Activated CD4-positive, alpha-beta T cell treated with anti-CD3 and anti-CD28 coated beads for 36 hours (primary cell): ENCODE data around the gene TMEM178B. TPM values are rescaled to one million over a fixed set of nuclear protein-coding genes. Genes with fewer than 3 reads are reported as not detected.
A peak's percentile ranks its signal among the peaks of the same experiment; 100 is the strongest.

Source experiments
- ATAC-seq: fragments of 200-7000 bp; cut with Tn5 transposase; one replicate; pipeline ENCODE4 v1.10.0; 2021; ENCODE audit warnings: mild to moderate bottlenecking, moderate library complexity
- CTCF ChIA-PET: fragments of 350-600 bp; sonication (Branson Sonifier 250); formaldehyde crosslinking; loops from one replicate; lab custom pipeline; 2021; ENCODE audit warnings: antibody characterized with exemption; lab: Charles Lee
- POLR2A ChIA-PET: fragments of 350-600 bp; sonication (Branson Sonifier 250); formaldehyde crosslinking; loops from one replicate; lab custom pipeline; 2021; ENCODE audit warnings: antibody characterized with exemption, inconsistent platforms; lab: Charles Lee
- DNase-seq: peaks from one replicate; pipeline ENCODE4 v3.0.0-alpha.2; 2020
- H3K27ac Mint-ChIP-seq: one replicate; pipeline ENCODE4 v1.8.0; 2021; ENCODE audit warnings: mixed read lengths
- H3K27me3 Mint-ChIP-seq: one replicate; pipeline ENCODE4 v1.8.0; 2021; ENCODE audit warnings: mixed read lengths
- H3K36me3 Mint-ChIP-seq: one replicate; pipeline ENCODE4 v1.8.0; 2021; ENCODE audit warnings: low read depth, mixed read lengths
- H3K4me1 Mint-ChIP-seq: one replicate; pipeline ENCODE4 v1.8.0; 2021; ENCODE audit warnings: mixed read lengths
- H3K4me3 Mint-ChIP-seq: one replicate; pipeline ENCODE4 v1.8.0; 2021; ENCODE audit warnings: mild to moderate bottlenecking, moderate library complexity, mixed read lengths
- H3K9me3 Mint-ChIP-seq: one replicate; pipeline ENCODE4 v1.8.0; 2021; ENCODE audit warnings: low read depth, mixed read lengths
- intact Hi-C, 2 experiments: fragments of 100-400 bp; cut with DNase I in 1 of 2; cut with micrococcal nuclease in 1 of 2; formaldehyde crosslinking; loops; one replicate each; pipeline versions ENCODE4 v1.14.2 to v1.15.1; 2022 to 2024; cut with DNase I, micrococcal nuclease
- total RNA-seq, 2 experiments: library from RNA; stranded (reverse); gene quantifications; one replicate each; pipeline ENCODE4 v1.2.3, GENCODE V29; 2021

TMEM178B gene
- total RNA-seq, 2 experiments from 2014 or later = 0.23 TPM

- Mint-ChIP-seq H3K36me3 (no peaks in the 10 kb centered on the region), H3K27ac (no peak overlapping the region), H3K9me3 (peaks cover 1% of the 10 kb centered on the region), H3K27me3 (peaks cover 4% of the 10 kb centered on the region), H3K4me1 (no peaks in the 10 kb centered on the region), H3K4me3 (no peak overlapping the region)
- POLR2A ChIA-PET = no interaction called here
- DNase-seq (no peak), ATAC-seq (no peak)
- intact Hi-C loops = no loop called here
- CTCF ChIA-PET = interaction anchor here (1.0 kb wide), 1 partner anchor 21 kb away, joined by 3 read pairs; no protein-coding TSS in a partner anchor
Observed at GRCh38 chr7:141147482-141147881, 73.6 kb downstream of the TMEM178B start.

DNA sequence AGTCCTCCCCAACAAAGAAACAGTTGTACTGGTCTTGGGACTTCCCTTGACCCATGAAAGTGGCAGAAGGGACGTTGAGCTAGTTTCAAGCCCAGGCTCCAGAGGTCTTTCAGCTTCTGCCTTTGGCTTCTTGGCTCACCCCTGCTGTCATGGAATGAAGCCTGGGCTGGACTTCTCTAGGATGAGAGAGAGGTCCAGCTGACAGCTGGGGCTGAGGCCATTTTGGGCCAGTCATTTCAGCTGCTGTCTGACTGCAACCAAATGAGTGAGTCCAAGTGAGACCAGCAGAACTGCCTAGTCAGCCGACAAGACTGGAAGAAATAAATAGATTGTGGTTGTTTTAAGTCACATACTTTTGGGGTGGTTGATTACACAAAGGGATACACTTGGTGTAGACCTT lies 76.6 kb downstream of the TMEM178B start:
- H3K27me3 Mint-ChIP-seq = no peaks in the 10 kb centered on the region
- no peaks in the 10 kb centered on the region for H3K9me3 Mint-ChIP-seq
- ATAC-seq (no peak), DNase-seq (no peak)
- CTCF ChIA-PET = interaction anchor here (0.6 kb wide), 1 partner anchor 424 kb away, joined by 4 read pairs; no protein-coding TSS in a partner anchor
- intact Hi-C loops = no loop called here
- H3K4me1 Mint-ChIP-seq = no peaks in the 10 kb centered on the region
- H3K36me3 Mint-ChIP-seq = no peaks in the 10 kb centered on the region
- no peak overlapping the region for H3K4me3 Mint-ChIP-seq
- POLR2A ChIA-PET = no interaction called here
- H3K27ac Mint-ChIP-seq = no peak overlapping the region

GRCh38 chr7:141151746-141152145 lies 77.9 kb downstream of the TMEM178B start:
- Mint-ChIP-seq H3K36me3 (no peaks in the 10 kb centered on the region), H3K4me1 (no peaks in the 10 kb centered on the region), H3K27me3 (no peaks in the 10 kb centered on the region), H3K9me3 (no peaks in the 10 kb centered on the region), H3K27ac (no peak overlapping the region), H3K4me3 (no peak overlapping the region)
- intact Hi-C loops = no loop called here
- DNase-seq (no peak), ATAC-seq (no peak)
- POLR2A ChIA-PET = no interaction called here
- CTCF ChIA-PET = interaction anchor here (0.6 kb wide), 1 partner anchor 76 kb away, joined by 4 read pairs; no protein-coding TSS in a partner anchor

- H3K4me1 Mint-ChIP-seq = no peaks in the 10 kb centered on the region
- intact Hi-C loops = no loop called here
- ChIA-PET CTCF (interaction anchor here (0.5 to 1.3 kb wide), 2 partner anchors 82 to 173 kb away, joined by 3 to 4 read pairs; no protein-coding TSS in a partner anchor), POLR2A (no interaction called here)
- H3K9me3 Mint-ChIP-seq = no peaks in the 10 kb centered on the region
- no peak overlapping the region for H3K4me3 Mint-ChIP-seq
- no peaks in the 10 kb centered on the region for H3K36me3 Mint-ChIP-seq
- H3K27me3 Mint-ChIP-seq = peaks cover 6% of the 10 kb centered on the region
- DNase-seq (no peak), ATAC-seq (no peak)
- no peak overlapping the region for H3K27ac Mint-ChIP-seq
Observed at GRCh38 chr7:141153231-141153630, 79.4 kb downstream of the TMEM178B start.

GRCh38 chr7:141154131-141154732 lies 80.4 kb downstream of the TMEM178B start:
- ATAC-seq (no peak), DNase-seq (no peak)
- POLR2A ChIA-PET = no interaction called here
- intact Hi-C loops = no loop called here
- Mint-ChIP-seq H3K4me1 (no peaks in the 10 kb centered on the region), H3K27ac (no peak overlapping the region), H3K27me3 (peaks cover 6% of the 10 kb centered on the region), H3K9me3 (no peaks in the 10 kb centered on the region), H3K4me3 (no peak overlapping the region), H3K36me3 (no peaks in the 10 kb centered on the region)
- CTCF ChIA-PET = interaction anchor here (0.8 kb wide), 1 partner anchor 12 kb away, joined by 3 read pairs; no protein-coding TSS in a partner anchor

DNA sequence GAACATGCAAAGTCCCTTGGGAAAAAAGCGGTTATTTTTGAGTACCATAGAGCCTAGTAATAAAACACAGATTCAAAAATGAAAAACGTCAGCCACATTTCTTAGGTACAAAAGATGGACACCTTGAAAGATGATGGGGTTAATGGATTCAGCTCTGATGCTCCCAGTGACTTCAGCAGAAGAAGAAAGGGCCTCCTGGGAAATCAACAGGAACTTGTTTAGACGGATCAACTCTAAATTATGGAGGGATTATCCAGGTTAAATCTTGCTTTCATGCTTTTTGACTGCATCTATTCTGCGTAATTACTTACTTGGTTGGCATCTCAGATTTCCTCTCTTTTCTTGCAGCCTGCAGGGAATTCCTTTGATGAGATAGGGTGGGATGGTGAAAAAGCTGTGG lies 82.5 kb downstream of the TMEM178B start:
- ATAC-seq (no peak), DNase-seq (no peak)
- H3K4me1 Mint-ChIP-seq = no peaks in the 10 kb centered on the region
- ChIA-PET CTCF (no interaction called here), POLR2A (no interaction called here)
- intact Hi-C loops = no loop called here
- H3K9me3 Mint-ChIP-seq = no peaks in the 10 kb centered on the region
- H3K36me3 Mint-ChIP-seq = no peaks in the 10 kb centered on the region
- no peak overlapping the region for H3K4me3 Mint-ChIP-seq
- no peak overlapping the region for H3K27ac Mint-ChIP-seq
- peaks cover 8% of the 10 kb centered on the region for H3K27me3 Mint-ChIP-seq

GRCh38 chr7:141157138-141157765 lies 83.4 kb downstream of the TMEM178B start:
- DNase-seq (no peak), ATAC-seq (no peak)
- Mint-ChIP-seq H3K4me1 (no peaks in the 10 kb centered on the region), H3K36me3 (no peaks in the 10 kb centered on the region), H3K4me3 (no peak overlapping the region), H3K27me3 (peaks cover 8% of the 10 kb centered on the region), H3K27ac (no peak overlapping the region), H3K9me3 (no peaks in the 10 kb centered on the region)
- ChIA-PET POLR2A (no interaction called here), CTCF (no interaction called here)
- intact Hi-C loops = no loop called here

GRCh38 chr7:141158561-141158960 lies 84.7 kb downstream of the TMEM178B start:
- Mint-ChIP-seq H3K4me1 (no peaks in the 10 kb centered on the region), H3K27me3 (peaks cover 8% of the 10 kb centered on the region), H3K27ac (no peak overlapping the region), H3K9me3 (no peaks in the 10 kb centered on the region), H3K36me3 (no peaks in the 10 kb centered on the region), H3K4me3 (no peak overlapping the region)
- POLR2A ChIA-PET = no interaction called here
- DNase-seq (peak; percentile 8), ATAC-seq (no peak)
- intact Hi-C loops = no loop called here
- CTCF ChIA-PET = no interaction called here

GRCh38 chr7:141160246-141160860 lies 86.5 kb downstream of the TMEM178B start:
- H3K36me3 Mint-ChIP-seq = no peaks in the 10 kb centered on the region
- H3K4me3 Mint-ChIP-seq = no peak overlapping the region
- DNase-seq (no peak), ATAC-seq (no peak)
- H3K4me1 Mint-ChIP-seq = no peaks in the 10 kb centered on the region
- POLR2A ChIA-PET = no interaction called here
- intact Hi-C loops = no loop called here
- H3K27me3 Mint-ChIP-seq = peaks cover 8% of the 10 kb centered on the region
- no peaks in the 10 kb centered on the region for H3K9me3 Mint-ChIP-seq
- H3K27ac Mint-ChIP-seq = no peak overlapping the region
- CTCF ChIA-PET = no interaction called here

GRCh38 chr7:141161550-141162535 lies 88.0 kb downstream of the TMEM178B start:
- DNase-seq = no peak
- Mint-ChIP-seq H3K27me3 (peaks cover 11% of the 10 kb centered on the region), H3K36me3 (no peaks in the 10 kb centered on the region), H3K27ac (no peak overlapping the region), H3K4me3 (no peak overlapping the region), H3K4me1 (no peaks in the 10 kb centered on the region), H3K9me3 (no peaks in the 10 kb centered on the region)
- intact Hi-C loops = no loop called here
- CTCF ChIA-PET = interaction anchor here (0.7 to 0.8 kb wide), 2 partner anchors 17 to 391 kb away, joined by 3 read pairs; no protein-coding TSS in a partner anchor
- no peak for ATAC-seq
- POLR2A ChIA-PET = no interaction called here

GRCh38 chr7:141165521-141165920 lies 91.7 kb downstream of the TMEM178B start:
- Mint-ChIP-seq H3K4me3 (no peak overlapping the region), H3K4me1 (no peaks in the 10 kb centered on the region), H3K9me3 (no peaks in the 10 kb centered on the region), H3K27me3 (peaks cover 9% of the 10 kb centered on the region), H3K27ac (no peak overlapping the region), H3K36me3 (no peaks in the 10 kb centered on the region)
- ChIA-PET POLR2A (no interaction called here), CTCF (no interaction called here)
- no peak for ATAC-seq
- intact Hi-C loops = no loop called here
- no peak for DNase-seq
